DOHH2 (cell line): ENCODE data around the gene TP63.

Experiments
- H3F3A ChIP-seq: fragments of 200-600 bp; sonication (generic), shearing (Covaris generic); 2 replicates; pipeline ENCODE4 v1.6.0; 2016; ENCODE audit warnings: antibody characterized with exemption, mild to moderate bottlenecking; ENCODE audit not compliant: control insufficient read depth, insufficient read depth
- H3K27ac ChIP-seq: fragments of 200-600 bp; sonication (generic); 2 replicates; pipeline ENCODE4 v1.5.1; 2014; ENCODE audit warnings: low read depth, mild to moderate bottlenecking, low read length, moderate library complexity
- H3K27me3 ChIP-seq: fragments of 200-600 bp; sonication (generic); 2 replicates; pipeline ENCODE4 v1.6.1; 2014; ENCODE audit warnings: mild to moderate bottlenecking, low read length, mixed read lengths; ENCODE audit not compliant: control insufficient read depth
- H3K36me3 ChIP-seq: fragments of 200-600 bp; sonication (generic); 2 replicates; pipeline ENCODE4 v1.6.1; 2014; ENCODE audit warnings: mild to moderate bottlenecking, low read length, moderate library complexity, mixed read lengths; ENCODE audit not compliant: control insufficient read depth
- H3K4me1 ChIP-seq: fragments of 200-600 bp; sonication (generic); 2 replicates; pipeline ENCODE4 v1.6.1; 2014; ENCODE audit warnings: mild to moderate bottlenecking, low read length, mixed read lengths; ENCODE audit not compliant: control insufficient read depth
- H3K4me2 ChIP-seq: fragments of 200-600 bp; sonication (generic); 2 replicates; pipeline ENCODE4 v1.6.0; 2014; ENCODE audit warnings: mild to moderate bottlenecking, low read length, moderate library complexity
- H3K4me3 ChIP-seq: fragments of 200-600 bp; sonication (generic); 2 replicates; pipeline ENCODE4 v1.5.1; 2014; ENCODE audit warnings: mild to moderate bottlenecking, low read length, mixed read lengths
- H3K79me2 ChIP-seq: fragments of 200-600 bp; sonication (generic); 2 replicates; pipeline ENCODE4 v1.6.1; 2014; ENCODE audit warnings: mild to moderate bottlenecking, low read length, mixed read lengths; ENCODE audit not compliant: control insufficient read depth
- H3K9me2 ChIP-seq: fragments of 200-600 bp; sonication (generic); replicated peaks from 2 replicates; pipeline ENCODE4 v1.6.1; 2014; ENCODE audit warnings: mild to moderate bottlenecking, low read length, mixed read lengths; ENCODE audit not compliant: control insufficient read depth
- H3K9me3 ChIP-seq: fragments of 200-600 bp; sonication (generic); 2 replicates; pipeline ENCODE4 v1.6.1; 2014; ENCODE audit warnings: antibody characterized with exemption, low read length, mixed read lengths; ENCODE audit not compliant: control insufficient read depth, insufficient read depth
- H4K20me1 ChIP-seq: fragments of 200-600 bp; sonication (generic); 2 replicates; pipeline ENCODE4 v1.6.0; 2014; ENCODE audit warnings: low read depth, mild to moderate bottlenecking, antibody characterized with exemption, low read length, moderate library complexity; ENCODE audit not compliant: control insufficient read depth, insufficient read depth
- CTCF ChIP-seq: fragments of 200-600 bp; sonication (generic); IDR thresholded peaks from one replicate; pipeline ENCODE4 v1.5.1; 2014; ENCODE audit warnings: antibody characterized with exemption, mild to moderate bottlenecking, low read depth, low read length; ENCODE audit not compliant: poor library complexity, severe bottlenecking
- EZH2phosphoT487 ChIP-seq: fragments of 200-600 bp; sonication (generic); IDR thresholded peaks from 2 replicates; pipeline ENCODE4 v1.6.1; 2017; ENCODE audit warnings: borderline replicate concordance, mild to moderate bottlenecking, antibody characterized with exemption, low read length, moderate library complexity, mixed read lengths

TP63 gene

GRCh38 chr3:189630767-189631372 is 319 bp upstream of the TP63 start:
- TF ChIP-seq EZH2phosphoT487 = no peak
- TF ChIP-seq CTCF = no peak
- H4K20me1 ChIP-seq = no peaks in the 10 kb centered on the region
- 0 out of 2 replicates have a peak, but pooled peaks cover 2% of the 10 kb centered on the region for H3F3A ChIP-seq
- no peaks in the 10 kb centered on the region for H3K36me3 ChIP-seq
- H3K9me2 ChIP-seq = no peaks in the 10 kb centered on the region
- H3K79me2 ChIP-seq = peaks cover 27% of the 10 kb centered on the region
- peak overlapping the region; percentile 82 for H3K27ac ChIP-seq
- H3K4me2 ChIP-seq = peak overlapping the region; percentile 66
- H3K4me3 ChIP-seq = peak overlapping the region; percentile 71
- H3K27me3 ChIP-seq = no peaks in the 10 kb centered on the region
- H3K9me3 ChIP-seq = no peaks in the 10 kb centered on the region
- peaks cover 38% of the 10 kb centered on the region for H3K4me1 ChIP-seq

GRCh38 chr3:189631409-189631808 is 220 bp downstream of the TP63 start:
- no peaks in the 10 kb centered on the region for H3K9me2 ChIP-seq
- no peaks in the 10 kb centered on the region for H3K27me3 ChIP-seq
- TF ChIP-seq EZH2phosphoT487 (no peak), CTCF (no peak)
- no peaks in the 10 kb centered on the region for H4K20me1 ChIP-seq
- peak overlapping the region; percentile 66 for H3K4me2 ChIP-seq
- H3K79me2 ChIP-seq = peaks cover 33% of the 10 kb centered on the region
- 0 out of 2 replicates have a peak, but pooled peaks cover 2% of the 10 kb centered on the region for H3F3A ChIP-seq
- no peaks in the 10 kb centered on the region for H3K9me3 ChIP-seq
- H3K4me3 ChIP-seq = peak overlapping the region; percentile 71
- peak overlapping the region; percentile 82 for H3K27ac ChIP-seq
- peaks cover 34% of the 10 kb centered on the region for H3K4me1 ChIP-seq
- no peaks in the 10 kb centered on the region for H3K36me3 ChIP-seq

- H3K4me1 ChIP-seq = peaks cover 34% of the 10 kb centered on the region
- no peaks in the 10 kb centered on the region for H4K20me1 ChIP-seq
- peak overlapping the region; percentile 82 for H3K27ac ChIP-seq
- no peaks in the 10 kb centered on the region for H3K36me3 ChIP-seq
- H3K9me2 ChIP-seq = no peaks in the 10 kb centered on the region
- 0 out of 2 replicates have a peak, but pooled peaks cover 2% of the 10 kb centered on the region for H3F3A ChIP-seq
- no peaks in the 10 kb centered on the region for H3K9me3 ChIP-seq
- H3K79me2 ChIP-seq = peaks cover 37% of the 10 kb centered on the region
- peak overlapping the region; percentile 66 for H3K4me2 ChIP-seq
- H3K4me3 ChIP-seq = peak overlapping the region; percentile 71
- TF ChIP-seq CTCF (no peak), EZH2phosphoT487 (no peak)
- H3K27me3 ChIP-seq = no peaks in the 10 kb centered on the region
Observed at GRCh38 chr3:189632242-189632641, 1.1 kb downstream of the TP63 start.
